Muscle of back (tissue), 11 donors: ENCODE measurements around the gene AKR1C3. TPM values are rescaled to one million over a fixed set of nuclear protein-coding genes. Genes with fewer than 3 reads are reported as not detected.
"Not testable (repeated sequence)": the region's sequence is repeated elsewhere in the genome, so short reads cannot be mapped to it uniquely, and the experiment has no call there.

Experiments
- DNase-seq, 3 donors: peaks; one replicate each; pipeline versions ENCODE4 v3.0.0 to v3.0.0-alpha.2; 2013
- polyA plus RNA-seq, 10 donors: library from polyadenylated mRNA; unstranded; fragments of 120-200 nt; gene quantifications; one replicate each; pipeline ENCODE4 v1.2.1, GENCODE V29; 2013; ENCODE audit not compliant: insufficient read length in 10 of 10

The AKR1C3 gene
- polyA plus RNA-seq, 10 donors, result 0.56 to 3.0 (median 1.2) TPM

GRCh38 chr10:5136468-5137087 is 42.4 kb downstream of the AKR1C3 start:
- no peak for DNase-seq

DNA sequence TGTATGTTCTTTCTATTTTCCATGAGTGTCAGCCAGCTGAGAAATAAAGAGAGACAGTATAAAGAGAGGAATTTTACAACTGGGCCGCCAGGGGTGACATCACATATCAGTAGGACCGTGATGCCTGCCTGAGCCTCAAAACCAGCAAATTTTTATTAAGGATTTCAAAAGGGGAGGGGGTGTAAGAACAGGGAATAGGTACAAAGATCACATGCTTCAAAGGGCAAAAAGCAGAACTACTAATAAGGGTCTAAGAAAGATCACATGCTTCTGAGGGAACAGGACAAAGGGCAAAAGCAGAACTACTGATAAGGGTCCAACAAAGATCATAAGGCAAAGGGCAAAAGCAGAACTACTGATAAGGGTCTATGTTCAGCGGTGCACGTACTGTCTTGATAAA is 43.5 kb downstream of the AKR1C3 start:
- DNase-seq, result not testable (repeated sequence)

- no peak for DNase-seq
Measured at GRCh38 chr10:5142199-5142598, 48.0 kb downstream of the AKR1C3 start.

GRCh38 chr10:5143137-5143536 is 48.9 kb downstream of the AKR1C3 start:
- no peak for DNase-seq

DNA sequence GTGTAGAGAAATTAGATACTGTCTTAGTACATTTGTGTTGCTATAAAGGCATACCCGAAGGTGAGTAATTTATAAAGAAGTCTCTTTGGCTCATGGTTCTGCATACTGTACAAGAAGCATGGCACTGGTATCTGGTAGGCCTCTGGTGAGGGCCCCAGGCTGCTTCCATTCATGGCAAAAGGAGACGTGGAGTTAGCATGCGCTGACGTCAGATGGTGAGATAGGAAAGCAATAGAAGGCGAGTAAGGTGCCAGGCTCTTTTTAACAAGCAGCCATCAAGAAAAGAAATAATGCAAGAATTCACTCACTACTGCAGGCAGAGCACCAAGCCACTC is 52.7 kb downstream of the AKR1C3 start:
- DNase-seq, result no peak

DNA sequence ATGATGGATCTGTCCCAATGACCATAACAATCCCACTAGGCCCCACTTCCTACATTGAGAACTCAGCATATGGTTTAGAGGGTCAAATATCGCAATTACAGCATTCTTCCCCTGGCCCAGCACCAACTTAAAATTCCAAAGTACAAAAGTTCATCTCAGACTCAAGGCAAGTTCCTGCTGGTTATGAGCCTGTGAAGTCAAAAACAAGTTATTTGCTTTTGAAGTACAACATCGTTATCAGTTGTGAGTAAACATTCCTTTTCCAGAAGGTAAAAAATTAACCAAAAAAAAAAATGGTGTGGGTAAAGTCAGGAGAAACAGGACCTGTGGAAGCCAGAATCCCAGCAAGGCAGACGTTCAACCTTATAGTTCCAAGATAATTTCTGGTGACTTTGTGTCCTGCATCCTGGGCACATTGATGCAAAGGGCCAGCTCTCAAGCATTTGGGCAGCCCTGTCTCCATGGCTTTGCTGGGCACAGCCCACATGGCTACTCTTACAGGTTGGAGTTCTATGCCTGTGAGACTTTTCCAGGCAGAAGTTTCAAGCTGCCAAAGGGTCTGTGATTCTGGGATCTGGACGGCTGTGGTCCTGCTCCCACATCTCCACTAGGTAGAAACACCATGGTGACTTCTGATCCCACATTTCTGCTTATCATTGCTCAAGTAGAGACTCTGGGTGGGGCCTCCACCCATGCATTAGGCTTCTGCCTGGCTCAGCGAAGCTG is 53.2 kb downstream of the AKR1C3 start:
- no peak for DNase-seq

GRCh38 chr10:5147981-5148677 is 53.9 kb downstream of the AKR1C3 start:
- DNase-seq, result no peak

DNA sequence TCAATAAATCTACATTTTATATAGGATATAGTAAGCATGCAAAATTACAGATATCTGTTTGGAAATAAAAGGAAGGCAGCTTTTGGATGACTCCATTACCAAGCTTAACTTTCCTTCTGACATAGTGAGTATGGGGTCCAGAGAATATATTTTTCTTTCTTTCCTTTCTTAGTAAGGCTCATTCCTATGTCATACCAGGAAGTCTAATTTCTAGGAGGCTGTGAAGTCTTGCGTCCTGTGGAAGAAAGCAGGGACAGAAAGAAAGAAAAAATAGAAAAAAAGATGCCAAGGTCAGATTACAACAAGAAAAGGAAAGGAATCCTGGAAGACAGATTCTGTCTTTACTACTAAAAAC is 54.4 kb downstream of the AKR1C3 start:
- DNase-seq, result no peak

DNA sequence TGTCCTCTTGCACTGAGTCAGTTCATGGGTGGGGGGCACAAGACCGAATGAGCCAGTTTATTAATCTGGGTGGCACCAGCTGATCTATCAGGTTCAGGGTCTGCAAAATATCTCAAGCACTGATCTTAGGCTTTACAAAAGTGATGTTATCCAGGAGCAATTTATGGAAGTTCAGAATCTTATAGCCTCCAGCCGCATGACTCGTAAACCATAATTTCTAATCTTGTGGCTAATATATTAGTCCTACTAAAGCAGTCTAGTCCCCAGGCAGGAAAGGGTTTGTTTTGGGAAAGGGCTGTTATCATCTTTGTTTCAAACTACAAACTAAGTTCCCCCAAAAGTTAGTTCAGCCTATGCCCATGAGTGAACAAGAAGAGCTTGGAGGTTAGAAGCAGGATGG is 56.9 kb downstream of the AKR1C3 start:
- DNase-seq, result no peak

GRCh38 chr10:5155951-5156350 is 61.7 kb downstream of the AKR1C3 start:
- no peak for DNase-seq

Other genes starting within 250 kb of the AKR1C3 start
- 10 to 100 TPM in 4 of 10 donors, 1 to 10 TPM in 6; 5.0 to 15.7 (median 9.5) TPM for gene AKR1C1, start 131.0 kb upstream of the AKR1C3 start, polyA plus RNA-seq
- 10 to 100 TPM in 5 of 10 donors, 1 to 10 TPM in 5; 7.8 to 17.9 (median 9.9) TPM for gene AKR1C2, start 90.6 kb upstream of the AKR1C3 start, polyA plus RNA-seq
- under 1 TPM in 3 of 10 donors, not detected in 7; 0.10 to 0.27 (median 0.17) TPM for gene AKR1C8, start 90.7 kb downstream of the AKR1C3 start, polyA plus RNA-seq
- not detected for gene AKR1C4, start 102.4 kb downstream of the AKR1C3 start, polyA plus RNA-seq